ENCODE measurements around the gene DAP.

GRCh38 chr5:10644192-10644591 is 116.8 kb downstream of the DAP start:
- TF ChIP-seq CTCF (IDR thresholded peaks at IDR 0.05) (no peak), POLR2A (IDR thresholded peaks at IDR 0.05) (no peak), POLR2AphosphoS5 (IDR thresholded peaks at IDR 0.05) (no peak)
